Gastroesophageal sphincter (tissue), 3 donors: Measurements from ENCODE around the gene NSDHL.
"Not testable (repeated sequence)": the region's sequence is repeated elsewhere in the genome, so short reads cannot be mapped to it uniquely, and the experiment has no call there.

Experiments used
- CTCF ChIP-seq, 4 experiments: fragments of 200-600 bp in 2 of 4; fragments of 450-650 bp in 2 of 4; sonication (generic) in 1 of 4; IDR thresholded peaks; one replicate each; pipeline ENCODE4 v1.5.1; 2017 to 2019; ENCODE audit warnings: antibody characterized with exemption in 4 of 4, mild to moderate bottlenecking in 2 of 4, moderate library complexity in 2 of 4
- EP300 ChIP-seq: sonication (generic); formaldehyde crosslinking; IDR thresholded peaks from one replicate; pipeline ENCODE4 v1.6.1; 2017; ENCODE audit warnings: antibody characterized with exemption, mild to moderate bottlenecking

GRCh38 chrX:152910018-152910417 lies 79.2 kb downstream of the NSDHL start:
- not testable (repeated sequence) for TF ChIP-seq CTCF (IDR thresholded peaks at IDR 0.05); EP300
